H1 (cell line): ENCODE data around the gene TMEM39A. TPM values are rescaled to one million over a fixed set of nuclear protein-coding genes. Genes with fewer than 3 reads are reported as not detected.

Source experiments
- CTCF ChIA-PET: fragments of 300-600 bp; sonication (Branson Sonifier 250); formaldehyde crosslinking; loops from one replicate; lab custom pipeline; 2021; ENCODE audit not compliant: partially characterized antibody; lab: Charles Lee
- POLR2A ChIA-PET: fragments of 300-600 bp; sonication (Branson Sonifier 250); formaldehyde crosslinking; loops from one replicate; lab custom pipeline; 2021; ENCODE audit warnings: inconsistent platforms; ENCODE audit not compliant: partially characterized antibody; lab: Charles Lee
- DNase-seq, 2 experiments: peaks; one replicate each; pipeline versions ENCODE4 v3.0.0 to v3.0.0-alpha.2; 2010 to 2022; ENCODE audit warnings: low spot score in 2 of 2, low read depth in 1 of 2, mixed read lengths in 1 of 2
- FAIRE-seq: peaks from 2 replicates; lab custom pipeline; 2011; peaks lifted over from hg19 to GRCh38; lab: Jason Lieb, UNC
- H2AFZ ChIP-seq: 2 replicates; pipeline ENCODE4 v1.8.1; 2012; ENCODE audit warnings: low read length, inconsistent platforms
- H2AK5ac ChIP-seq: 2 replicates; pipeline ENCODE4 v1.6.1; 2013; ENCODE audit warnings: low read depth, low read length
- H2BK120ac ChIP-seq: replicated peaks from 2 replicates; pipeline ENCODE3; 2013; ENCODE audit warnings: low read depth, low read length, inconsistent platforms
- H2BK12ac ChIP-seq: 2 replicates; pipeline ENCODE4 v1.6.1; 2013; ENCODE audit warnings: low read depth, low read length
- H2BK15ac ChIP-seq: 2 replicates; pipeline ENCODE4 v1.6.1; 2013; ENCODE audit warnings: low read length
- H2BK20ac ChIP-seq: 2 replicates; pipeline ENCODE4 v1.6.1; 2013; ENCODE audit warnings: low read length
- H2BK5ac ChIP-seq: 2 replicates; pipeline ENCODE4 v1.6.1; 2013; ENCODE audit warnings: low read depth, low read length
- H3K14ac ChIP-seq: 2 replicates; pipeline ENCODE4 v1.6.1; 2013; ENCODE audit warnings: inconsistent platforms; ENCODE audit not compliant: insufficient read length
- H3K18ac ChIP-seq: 2 replicates; pipeline ENCODE4 v1.6.1; 2013; ENCODE audit warnings: low read length; ENCODE audit errors: extremely low read depth
- H3K23ac ChIP-seq: 2 replicates; pipeline ENCODE4 v1.6.1; 2013; ENCODE audit warnings: inconsistent platforms; ENCODE audit not compliant: insufficient read length
- H3K23me2 ChIP-seq: 2 replicates; pipeline ENCODE4 v1.6.1; 2013; ENCODE audit warnings: low read depth, low read length
- H3K27ac ChIP-seq: 2 replicates; pipeline ENCODE4 v1.6.1; 2011; ENCODE audit warnings: low read depth, low read length, inconsistent platforms
- H3K27me3 ChIP-seq, 4 experiments: replicated peaks in 1 of 4; 1 replicate in 1 of 4; 2 replicates in 3 of 4; pipeline versions ENCODE4 v1.6.1 to v1.8.1; 2011 to 2013; ENCODE audit warnings: low read length in 3 of 4, mild to moderate bottlenecking in 3 of 4, inconsistent platforms in 2 of 4, mixed read lengths in 2 of 4, moderate library complexity in 1 of 4; ENCODE audit not compliant: control insufficient read depth in 3 of 4, insufficient read depth in 3 of 4; ENCODE audit errors: extremely low read depth in 1 of 4
- H3K36me3 ChIP-seq, 4 experiments: 2 replicates each; pipeline versions ENCODE4 v1.6.1 to v1.8.1; 2011 to 2013; ENCODE audit warnings: mild to moderate bottlenecking in 4 of 4, low read length in 3 of 4, moderate library complexity in 2 of 4, control low read depth in 1 of 4, inconsistent platforms in 1 of 4; ENCODE audit not compliant: insufficient read depth in 4 of 4, control insufficient read depth in 2 of 4
- H3K4ac ChIP-seq: replicated peaks from 2 replicates; pipeline ENCODE3; 2013; ENCODE audit warnings: low read length, low read depth, mixed read lengths, inconsistent platforms; ENCODE audit not compliant: insufficient read length
- H3K4me1 ChIP-seq, 4 experiments: replicated peaks in 1 of 4; 1 replicate in 1 of 4; 2 replicates in 3 of 4; pipeline versions ENCODE4 v1.6.1 to v1.8.1; 2011 to 2013; ENCODE audit warnings: low read length in 3 of 4, inconsistent platforms in 2 of 4, mixed read lengths in 1 of 4; ENCODE audit not compliant: insufficient read depth in 4 of 4, control insufficient read depth in 3 of 4
- H3K4me2 ChIP-seq, 2 experiments: 2 replicates each; pipeline versions ENCODE4 v1.6.1 to v1.8.1; 2011 to 2013; ENCODE audit warnings: low read depth in 2 of 2, low read length in 2 of 2, control low read depth in 1 of 2, inconsistent platforms in 1 of 2, mild to moderate bottlenecking in 1 of 2; ENCODE audit not compliant: insufficient read depth in 1 of 2
- H3K4me3 ChIP-seq, 4 experiments: fragments of 200-600, 300-600 bp in 1 of 4; sonication (generic), shearing (Covaris generic), sonication (Bioruptor Twin) in 1 of 4; 2 replicates each; pipeline versions ENCODE4 v1.5.1 to v1.8.1; 2011 to 2016; ENCODE audit warnings: low read length in 4 of 4, low read depth in 3 of 4, control low read depth in 2 of 4, inconsistent platforms in 2 of 4, mild to moderate bottlenecking in 2 of 4, mixed read lengths in 1 of 4, moderate library complexity in 1 of 4; ENCODE audit not compliant: insufficient read depth in 2 of 4; ENCODE audit errors: extremely low read depth in 1 of 4
- H3K56ac ChIP-seq: replicated peaks from 2 replicates; pipeline ENCODE3; 2013; ENCODE audit warnings: low read depth, mild to moderate bottlenecking, mixed read lengths, low read length, inconsistent platforms; ENCODE audit not compliant: insufficient read length
- H3K79me1 ChIP-seq: 2 replicates; pipeline ENCODE4 v1.6.1; 2013; ENCODE audit warnings: low read depth, low read length, control low read depth
- H3K79me2 ChIP-seq, 2 experiments: 2 replicates each; pipeline versions ENCODE4 v1.6.1 to v1.8.1; 2012 to 2013; ENCODE audit warnings: low read length in 2 of 2, mild to moderate bottlenecking in 2 of 2, inconsistent platforms in 1 of 2; ENCODE audit not compliant: insufficient read depth in 2 of 2, control insufficient read depth in 1 of 2
- H3K9ac ChIP-seq, 4 experiments: replicated peaks in 1 of 4; 1 replicate in 1 of 4; 2 replicates in 3 of 4; pipeline versions ENCODE4 v1.6.1 to v1.8.1; 2011 to 2013; ENCODE audit warnings: low read depth in 3 of 4, low read length in 3 of 4, control low read depth in 2 of 4, mild to moderate bottlenecking in 2 of 4, moderate library complexity in 2 of 4, inconsistent platforms in 1 of 4; ENCODE audit errors: extremely low read depth in 1 of 4
- H3K9me3 ChIP-seq, 2 experiments: 2 replicates each; pipeline versions ENCODE4 v1.6.1 to v1.8.1; 2012 to 2013; ENCODE audit warnings: mild to moderate bottlenecking in 2 of 2, moderate library complexity in 2 of 2, control low read depth in 1 of 2, inconsistent platforms in 1 of 2, low read depth in 1 of 2, low read length in 1 of 2, mixed read lengths in 1 of 2; ENCODE audit not compliant: insufficient read depth in 2 of 2
- H4K20me1 ChIP-seq, 2 experiments: replicated peaks in 1 of 2; 2 replicates each; pipeline versions ENCODE3 to v1.8.1; 2011 to 2013; ENCODE audit warnings: inconsistent platforms in 2 of 2, low read length in 2 of 2, mild to moderate bottlenecking in 1 of 2; ENCODE audit not compliant: insufficient read depth in 2 of 2, control insufficient read depth in 1 of 2
- H4K5ac ChIP-seq: 2 replicates; pipeline ENCODE4 v1.6.1; 2013; ENCODE audit warnings: low read length, low read depth, mixed read lengths, inconsistent platforms; ENCODE audit not compliant: insufficient read length
- H4K8ac ChIP-seq: 2 replicates; pipeline ENCODE4 v1.8.0; 2013; ENCODE audit warnings: mild to moderate bottlenecking, moderate library complexity, low read length, inconsistent platforms; ENCODE audit not compliant: insufficient read depth; ENCODE audit errors: extremely low read depth
- H4K91ac ChIP-seq: replicated peaks from 2 replicates; pipeline ENCODE3; 2013; ENCODE audit warnings: low read length, mixed read lengths, inconsistent platforms; ENCODE audit not compliant: insufficient read length
- EP300 ChIP-seq, 2 experiments: IDR thresholded peaks; 1 replicate in 1 of 2; 2 replicates in 1 of 2; pipeline ENCODE4 v1.6.1; 2011 to 2012; ENCODE audit warnings: low read depth in 2 of 2, low read length in 2 of 2, mild to moderate bottlenecking in 2 of 2, borderline replicate concordance in 1 of 2, inconsistent platforms in 1 of 2, moderate library complexity in 1 of 2
- POLR2AphosphoS5 ChIP-seq: IDR thresholded peaks from 2 replicates; pipeline ENCODE4 v1.6.1; 2011; ENCODE audit warnings: low read depth, low read length
- WGBS, 2 experiments: shearing (Covaris generic) in 1 of 2; methylation state at CpG; one replicate each; pipeline versions ENCODE4 v1.1.6 to v1.1.7; 2013 to 2015; ENCODE audit warnings: low lambda C conversion rate in 2 of 2, mixed read lengths in 2 of 2, inconsistent platforms in 1 of 2, low coverage in 1 of 2, missing lambda C conversion rate in 1 of 2; ENCODE audit not compliant: insufficient replicate concordance in 2 of 2, insufficient coverage in 1 of 2, insufficient read length in 1 of 2; ENCODE audit errors: extremely low coverage in 1 of 2, missing lambda C conversion rate in 1 of 2; 5-methylcytosine and 5-hydroxymethylcytosine counted together
- polyA plus RNA-seq, 7 experiments: library from polyadenylated mRNA; depleted of rRNA in 3 of 7; stranded (reverse) in 5 of 7; unstranded in 2 of 7; fragments of >200 nt in 5 of 7; fragments of 200-250 nt in 2 of 7; gene quantifications; 1 replicate in 5 of 7; 2 replicates in 1 of 7; 4 replicates in 1 of 7; pipeline versions ENCODE4 v1.2.1 to v1.2.3, GENCODE V29; 2011 to 2013; ENCODE audit warnings: missing spikeins in 2 of 7, mixed read lengths in 2 of 7
- total RNA-seq: library from RNA; stranded (reverse); fragmentation: NEBNext Ultra II Directional; extraction: Animal tissue kit (Norgen Biotek cat#: 25700); gene quantifications from 2 replicates; pipeline ENCODE4 v1.2.1, GENCODE V29; 2021

Gene TMEM39A
- total and polyA plus RNA-seq, 2 of the 8 experiments (the other 6 are each of a cell fraction or from before 2014, with no cell fraction given): 26.8 to 36.1 TPM

DNA sequence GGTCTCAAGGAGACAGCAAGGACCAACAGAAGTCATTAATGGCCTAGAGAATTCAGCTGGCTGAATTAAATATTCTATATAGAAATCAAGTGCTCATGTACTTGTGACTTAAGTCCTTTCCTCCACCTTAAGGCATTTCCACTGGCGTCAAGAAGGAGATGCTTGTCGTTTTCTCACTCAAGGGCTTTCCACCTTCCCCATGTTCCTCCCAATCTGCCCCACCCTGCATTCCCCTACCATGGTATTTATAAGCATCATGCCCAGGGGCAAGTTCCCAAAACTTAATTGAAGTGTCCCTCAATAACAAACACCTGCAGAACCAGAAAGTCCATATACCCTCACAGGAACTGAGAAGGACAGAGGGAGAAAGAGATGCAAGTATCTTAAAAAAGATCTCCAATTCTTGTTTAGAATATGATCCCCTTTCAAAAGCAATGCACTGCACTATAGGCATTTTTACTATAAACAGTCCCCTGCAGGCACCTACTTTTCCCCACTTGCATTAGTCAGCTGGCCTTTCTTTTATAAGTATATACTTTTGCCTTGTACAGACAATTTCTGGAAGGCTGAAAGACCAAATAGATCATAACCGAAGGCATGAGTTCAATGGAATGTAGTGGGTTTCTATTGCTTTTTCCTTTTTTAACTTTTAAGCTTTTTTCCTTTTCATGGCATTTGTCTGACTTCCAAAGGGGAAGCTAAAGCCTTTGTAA is 29.6 kb downstream of the TMEM39A start:
- H4K5ac ChIP-seq: no peak overlapping the region
- no peak overlapping the region for H3K4me3 ChIP-seq
- H3K36me3 ChIP-seq: peaks cover 33 to 91% (median 69%) of the 10 kb centered on the region in 4 experiments
- no peak overlapping the region for H2BK120ac ChIP-seq
- H2BK15ac ChIP-seq: no peak overlapping the region
- no peak overlapping the region for H3K27ac ChIP-seq
- no peaks in the 10 kb centered on the region for H3K23me2 ChIP-seq
- no peak for DNase-seq
- H4K8ac ChIP-seq: no peak overlapping the region
- no peak overlapping the region for H3K14ac ChIP-seq
- H2BK5ac ChIP-seq: no peak overlapping the region
- H3K18ac ChIP-seq: no peak overlapping the region
- H3K56ac ChIP-seq: no peak overlapping the region
- no peak overlapping the region for H3K4ac ChIP-seq
- no peaks in the 10 kb centered on the region for H3K79me2 ChIP-seq
- H3K27me3 ChIP-seq: no peaks in the 10 kb centered on the region
- no peak overlapping the region for H3K4me2 ChIP-seq
- ChIA-PET CTCF (interaction anchor here (0.6 to 1.4 kb wide), 7 partner anchors 19 to 548 kb away, joined by 3 to 4 read pairs (median 3); partner anchors contain the start of gene B4GALT4), POLR2A (interaction anchor here (0.8 kb wide), 1 partner anchor 65 kb away, joined by 3 read pairs; the partner anchor contains the start of gene TIMMDC1)
- no peak for FAIRE-seq
- no peak overlapping the region for H2BK20ac ChIP-seq
- no peaks in the 10 kb centered on the region for H4K20me1 ChIP-seq
- H3K23ac ChIP-seq: no peak overlapping the region
- no peaks in the 10 kb centered on the region for H3K4me1 ChIP-seq
- no peak overlapping the region for H3K9ac ChIP-seq
- H3K9me3 ChIP-seq: peaks cover 12 to 13% of the 10 kb centered on the region in 2 experiments
- no peak overlapping the region for H2AFZ ChIP-seq
- no peak overlapping the region for H2AK5ac ChIP-seq
- H4K91ac ChIP-seq: no peak overlapping the region
- WGBS, 2 experiments: 91% methylated on average over 3 of the region's 3 CpGs; no CpG with 5 or more reads in 1 of the 2 experiments
- H2BK12ac ChIP-seq: no peak overlapping the region
- TF ChIP-seq POLR2AphosphoS5 (no peak), EP300 (IDR thresholded peaks at IDR 0.05; ENCODE audit: borderline replicate concordance in 1 of 2, low read depth in 2 of 2, low read length in 2 of 2) (no peak)
- no peaks in the 10 kb centered on the region for H3K79me1 ChIP-seq
